ENCODE results near the gene AMT.
A peak's percentile ranks its signal among the peaks of the same experiment; 100 is the strongest.
"Not testable (repeated sequence)": the region's sequence is repeated elsewhere in the genome, so short reads cannot be mapped to it uniquely, and the experiment has no call there.

AMT gene

GRCh38 chr3:49421890-49422378 lies 339 bp downstream of the AMT start:
- DNase-seq, result no peak

- no peak for DNase-seq
Observed at GRCh38 chr3:49417516-49418120, 4.7 kb downstream of the AMT start.

GRCh38 chr3:49416867-49417266 lies 5.4 kb downstream of the AMT start:
- DNase-seq, result no peak

- DNase-seq, result no peak
Observed at GRCh38 chr3:49415931-49416601, 6.2 kb downstream of the AMT start.

- no peak for DNase-seq
Observed at GRCh38 chr3:49414753-49415152, 7.5 kb downstream of the AMT start.

GRCh38 chr3:49413338-49413734 lies 8.9 kb downstream of the AMT start:
- no peak for DNase-seq

GRCh38 chr3:49412632-49413337 lies 9.5 kb downstream of the AMT start:
- DNase-seq, result peak; percentile 25

GRCh38 chr3:49411968-49412631 lies 10.2 kb downstream of the AMT start, which contains the start of the genes RHOA and TCTA:
Gene RHOA, minus strand, starts transcription at chr3:49411976. Its CDS starts 36,387 bp downstream, at chr3:49375589.
Gene TCTA, plus strand, starts transcription at chr3:49412423. Its CDS starts 4 bp downstream, at chr3:49412427.
- peak; percentile 100 for DNase-seq

- no peak for DNase-seq
Observed at GRCh38 chr3:49411535-49411967, 10.7 kb downstream of the AMT start.

GRCh38 chr3:49410846-49411534 lies 11.3 kb downstream of the AMT start:
- no peak for DNase-seq

GRCh38 chr3:49410066-49410845 lies 12.0 kb downstream of the AMT start:
- DNase-seq, result no peak

- DNase-seq, result no peak
Observed at GRCh38 chr3:49406571-49407565, 15.4 kb downstream of the AMT start.

GRCh38 chr3:49405570-49405969 lies 16.7 kb downstream of the AMT start:
- not testable (repeated sequence) for DNase-seq

- no peak for DNase-seq
Observed at GRCh38 chr3:49403891-49404290, 18.4 kb downstream of the AMT start.

GRCh38 chr3:49401766-49402165 lies 20.5 kb downstream of the AMT start:
- DNase-seq, result no peak

- DNase-seq, result no peak
Observed at GRCh38 chr3:49399461-49399860, 22.8 kb downstream of the AMT start.

- DNase-seq, result no peak
Observed at GRCh38 chr3:49397470-49397869, 24.8 kb downstream of the AMT start.

GRCh38 chr3:49391310-49391709 lies 31.0 kb downstream of the AMT start:
- not testable (repeated sequence) for DNase-seq

GRCh38 chr3:49389297-49389696 lies 33.0 kb downstream of the AMT start:
- DNase-seq, result no peak

GRCh38 chr3:49388289-49388820 lies 33.9 kb downstream of the AMT start:
- DNase-seq, result peak; percentile 9

Measured in fibroblast of upper back skin (primary cell).